ENCODE results near the gene ADK. TPM values are rescaled to one million over a fixed set of nuclear protein-coding genes. Genes with fewer than 3 reads are reported as not detected.
"Not testable (repeated sequence)": the region's sequence is repeated elsewhere in the genome, so short reads cannot be mapped to it uniquely, and the experiment has no call there.

Gene ADK
- total RNA-seq, 3 donors from 2014 or later (not counting 1 experiment from before 2014, with no cell fraction given): 13.4 to 16.1 (median 14.1) TPM

- ATAC-seq: no peak
- Mint-ChIP-seq H3K27me3 (ENCODE audit: low read depth in 2 of 2) (no peaks in the 10 kb centered on the region), H3K9me3 (no peaks in the 10 kb centered on the region), H3K4me3 (no peak overlapping the region), H3K4me1 (no peaks in the 10 kb centered on the region), H3K36me3 (peaks cover 7% of the 10 kb centered on the region), H3K27ac (no peak overlapping the region)
- H3K4me1 ChIP-seq (ENCODE audit: control insufficient read depth, insufficient read depth, low read length): no peaks in the 10 kb centered on the region
- WGBS (ENCODE audit: insufficient coverage): 100% methylated on average over 1 of the region's 3 CpGs
- H3K9me3 ChIP-seq (ENCODE audit: control insufficient read depth, insufficient read depth, low read length): no peaks in the 10 kb centered on the region
- TF ChIP-seq CTCF (IDR thresholded peaks at IDR 0.05): no peak
- DNase-seq: no peak
- no peaks in the 10 kb centered on the region for H3K36me3 ChIP-seq (ENCODE audit: control insufficient read depth, insufficient read depth, low read length)
- H3K4me3 ChIP-seq (ENCODE audit: low read length): no peak overlapping the region
- H3K27ac ChIP-seq (ENCODE audit: low read length): no peak overlapping the region
- no peaks in the 10 kb centered on the region for H3K27me3 ChIP-seq (ENCODE audit: control insufficient read depth, insufficient read depth, low read length)
- intact Hi-C loops (cut with micrococcal nuclease): no loop called here
Observed at GRCh38 chr10:74525885-74526284, 374.9 kb downstream of the ADK start.

GRCh38 chr10:74527611-74528010, 376.6 kb downstream of the ADK start:
- H3K36me3 Mint-ChIP-seq; H3K27me3 Mint-ChIP-seq (ENCODE audit: low read depth in 2 of 2); H3K27ac Mint-ChIP-seq; intact Hi-C loops (cut with micrococcal nuclease); H3K4me1 Mint-ChIP-seq; H3K36me3 ChIP-seq (ENCODE audit: control insufficient read depth, insufficient read depth, low read length); DNase-seq; H3K4me1 ChIP-seq (ENCODE audit: control insufficient read depth, insufficient read depth, low read length); H3K4me3 Mint-ChIP-seq; H3K9me3 ChIP-seq (ENCODE audit: control insufficient read depth, insufficient read depth, low read length); H3K27me3 ChIP-seq (ENCODE audit: control insufficient read depth, insufficient read depth, low read length); H3K27ac ChIP-seq (ENCODE audit: low read length); ATAC-seq; H3K4me3 ChIP-seq (ENCODE audit: low read length); H3K9me3 Mint-ChIP-seq: not testable (repeated sequence)
- 87% methylated on average over 5 of the region's 5 CpGs for WGBS (ENCODE audit: insufficient coverage)

GRCh38 chr10:74529205-74529604, 378.2 kb downstream of the ADK start:
- Mint-ChIP-seq H3K36me3 (peaks cover 7% of the 10 kb centered on the region), H3K9me3 (no peaks in the 10 kb centered on the region), H3K27ac (no peak overlapping the region), H3K4me3 (no peak overlapping the region), H3K27me3 (ENCODE audit: low read depth in 2 of 2) (no peaks in the 10 kb centered on the region), H3K4me1 (no peaks in the 10 kb centered on the region)
- Histone ChIP-seq H3K27me3 (ENCODE audit: control insufficient read depth, insufficient read depth, low read length) (no peaks in the 10 kb centered on the region), H3K27ac (ENCODE audit: low read length) (no peak overlapping the region), H3K4me1 (ENCODE audit: control insufficient read depth, insufficient read depth, low read length) (no peaks in the 10 kb centered on the region), H3K9me3 (ENCODE audit: control insufficient read depth, insufficient read depth, low read length) (no peaks in the 10 kb centered on the region), H3K4me3 (ENCODE audit: low read length) (no peak overlapping the region), H3K36me3 (ENCODE audit: control insufficient read depth, insufficient read depth, low read length) (no peaks in the 10 kb centered on the region)
- no peak for DNase-seq
- TF ChIP-seq CTCF (IDR thresholded peaks at IDR 0.05): no peak
- WGBS (ENCODE audit: insufficient coverage): no CpG with 5 or more reads among the region's 1 CpG
- no peak for ATAC-seq
- intact Hi-C loops (cut with micrococcal nuclease): no loop called here

GRCh38 chr10:74530981-74531380, 380.0 kb downstream of the ADK start:
- no peaks in the 10 kb centered on the region for H3K9me3 Mint-ChIP-seq
- no peak overlapping the region for H3K27ac Mint-ChIP-seq
- Histone ChIP-seq H3K27ac (ENCODE audit: low read length) (no peak overlapping the region), H3K9me3 (ENCODE audit: control insufficient read depth, insufficient read depth, low read length) (no peaks in the 10 kb centered on the region), H3K36me3 (ENCODE audit: control insufficient read depth, insufficient read depth, low read length) (no peaks in the 10 kb centered on the region), H3K4me3 (ENCODE audit: low read length) (no peak overlapping the region), H3K4me1 (ENCODE audit: control insufficient read depth, insufficient read depth, low read length) (no peaks in the 10 kb centered on the region), H3K27me3 (ENCODE audit: control insufficient read depth, insufficient read depth, low read length) (no peaks in the 10 kb centered on the region)
- H3K4me3 Mint-ChIP-seq: no peak overlapping the region
- no peaks in the 10 kb centered on the region for H3K4me1 Mint-ChIP-seq
- ATAC-seq (no peak), DNase-seq (no peak)
- peaks cover 7% of the 10 kb centered on the region for H3K36me3 Mint-ChIP-seq
- 100% methylated on average over 1 of the region's 3 CpGs for WGBS (ENCODE audit: insufficient coverage)
- H3K27me3 Mint-ChIP-seq (ENCODE audit: low read depth in 2 of 2): no peaks in the 10 kb centered on the region
- intact Hi-C loops (cut with micrococcal nuclease): no loop called here
- TF ChIP-seq CTCF (IDR thresholded peaks at IDR 0.05): no peak
